GM19395 (cell line): ENCODE data around the gene AMOT.
A peak's percentile ranks its signal among the peaks of the same experiment; 100 is the strongest.
"Not testable (repeated sequence)": the region's sequence is repeated elsewhere in the genome, so short reads cannot be mapped to it uniquely, and the experiment has no call there.

Experiments
- ATAC-seq: cut with Tn5 transposase; IDR thresholded peaks from one replicate; pipeline ENCODE4 v1.9.1; 2021; ENCODE audit warnings: mild to moderate bottlenecking, moderate library complexity; ENCODE audit not compliant: unreplicated experiment

AMOT gene

GRCh38 chrX:112840382-112841113, at the start of gene AMOT:
Gene AMOT (minus strand): TSS chrX:112840831. CDS start chrX:112823126, 17,705 bp downstream.
- peak; percentile 63 for ATAC-seq

GRCh38 chrX:112889400-112889799, 48.8 kb upstream of the AMOT start:
- ATAC-seq: no peak

GRCh38 chrX:112888916-112889315, 48.3 kb upstream of the AMOT start:
- ATAC-seq: no peak

GRCh38 chrX:112877771-112878173, 37.1 kb upstream of the AMOT start:
- peak; percentile 68 for ATAC-seq

GRCh38 chrX:112874614-112875013, 34.0 kb upstream of the AMOT start:
- ATAC-seq: peak; percentile 49

GRCh38 chrX:112874175-112874574, 33.5 kb upstream of the AMOT start:
- ATAC-seq: no peak

- ATAC-seq: no peak
Observed at GRCh38 chrX:112868586-112868985, 28.0 kb upstream of the AMOT start.

GRCh38 chrX:112867570-112867969, 26.9 kb upstream of the AMOT start:
- peak; percentile 72 for ATAC-seq

GRCh38 chrX:112866175-112866574, 25.5 kb upstream of the AMOT start:
- no peak for ATAC-seq

- ATAC-seq: no peak
Observed at GRCh38 chrX:112865464-112866025, 24.9 kb upstream of the AMOT start.

GRCh38 chrX:112863850-112864249, 23.2 kb upstream of the AMOT start:
- ATAC-seq: no peak

- peak; percentile 98 for ATAC-seq
Observed at GRCh38 chrX:112857478-112857878, 16.8 kb upstream of the AMOT start.

- not testable (repeated sequence) for ATAC-seq
Observed at GRCh38 chrX:112854901-112855300, 14.3 kb upstream of the AMOT start.

GRCh38 chrX:112852851-112853250, 12.2 kb upstream of the AMOT start:
- no peak for ATAC-seq

GRCh38 chrX:112851806-112852205, 11.2 kb upstream of the AMOT start:
- ATAC-seq: peak; percentile 63

GRCh38 chrX:112851161-112851779, 10.6 kb upstream of the AMOT start:
- ATAC-seq: peak; percentile 91

GRCh38 chrX:112849016-112849415, 8.4 kb upstream of the AMOT start:
- no peak for ATAC-seq

- ATAC-seq: no peak
Observed at GRCh38 chrX:112846782-112847181, 6.2 kb upstream of the AMOT start.

GRCh38 chrX:112846187-112846586, 5.6 kb upstream of the AMOT start:
- ATAC-seq: no peak

GRCh38 chrX:112844250-112844649, 3.6 kb upstream of the AMOT start:
- no peak for ATAC-seq

- ATAC-seq: no peak
Observed at GRCh38 chrX:112841820-112842157, 1.2 kb upstream of the AMOT start.

- ATAC-seq: peak; percentile 96
Observed at GRCh38 chrX:112841114-112841819, 636 bp upstream of the AMOT start.
